Activated naive CD8-positive, alpha-beta T cell treated with anti-CD3 and anti-CD28 coated beads, Interleukin-2, amount 50 U/mL, for 24 hours (primary cell): ENCODE measurements around the gene STK10.
"Not testable (repeated sequence)": the region's sequence is repeated elsewhere in the genome, so short reads cannot be mapped to it uniquely, and the experiment has no call there.

ENCODE experiments used
- ATAC-seq: fragments of 150-1000 bp; cut with Tn5 transposase; one replicate; pipeline ENCODE4 v1.10.0; 2021
- DNase-seq: peaks from one replicate; pipeline ENCODE4 v3.0.0; 2021
- H3K27ac Mint-ChIP-seq: one replicate; pipeline ENCODE4 v1.8.0; 2021; ENCODE audit warnings: mild to moderate bottlenecking, mixed read lengths
- H3K27me3 Mint-ChIP-seq: one replicate; pipeline ENCODE4 v1.8.0; 2021; ENCODE audit warnings: mixed read lengths
- H3K36me3 Mint-ChIP-seq: one replicate; pipeline ENCODE4 v1.8.0; 2021; ENCODE audit warnings: low read depth, mixed read lengths
- H3K4me1 Mint-ChIP-seq: one replicate; pipeline ENCODE4 v1.8.0; 2021; ENCODE audit warnings: mixed read lengths
- H3K4me3 Mint-ChIP-seq: one replicate; pipeline ENCODE4 v1.8.0; 2021; ENCODE audit warnings: mild to moderate bottlenecking, moderate library complexity, mixed read lengths
- H3K9me3 Mint-ChIP-seq: one replicate; pipeline ENCODE4 v1.8.0; 2021; ENCODE audit warnings: mixed read lengths

Gene STK10

GRCh38 chr5:172205984-172206383, 18.0 kb upstream of the STK10 start:
- H3K9me3 Mint-ChIP-seq, H3K36me3 Mint-ChIP-seq, H3K27me3 Mint-ChIP-seq, H3K27ac Mint-ChIP-seq, H3K4me3 Mint-ChIP-seq, DNase-seq, ATAC-seq: not testable (repeated sequence)
- peaks cover 13% of the 10 kb centered on the region for H3K4me1 Mint-ChIP-seq

DNA sequence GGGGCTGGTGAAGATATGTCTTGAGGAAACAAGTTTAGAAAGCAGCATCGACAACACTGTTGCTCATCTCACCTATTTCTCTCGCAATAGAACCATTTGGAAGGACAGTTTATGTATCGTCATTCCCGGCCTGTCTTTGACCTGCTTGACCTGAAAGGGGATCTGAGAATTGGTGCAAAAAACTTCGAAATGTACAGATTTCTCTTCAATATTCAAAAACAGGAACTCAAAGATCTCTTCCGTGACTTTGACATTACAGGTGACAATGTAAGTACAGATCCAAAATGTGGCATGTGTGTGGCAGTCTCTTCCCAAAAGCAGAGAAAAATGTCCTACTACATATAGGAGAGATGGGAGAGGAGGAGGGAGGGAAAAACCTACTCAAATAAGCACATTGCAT, 12.5 kb upstream of the STK10 start:
- H3K27me3 Mint-ChIP-seq, result no peaks in the 10 kb centered on the region

DNA sequence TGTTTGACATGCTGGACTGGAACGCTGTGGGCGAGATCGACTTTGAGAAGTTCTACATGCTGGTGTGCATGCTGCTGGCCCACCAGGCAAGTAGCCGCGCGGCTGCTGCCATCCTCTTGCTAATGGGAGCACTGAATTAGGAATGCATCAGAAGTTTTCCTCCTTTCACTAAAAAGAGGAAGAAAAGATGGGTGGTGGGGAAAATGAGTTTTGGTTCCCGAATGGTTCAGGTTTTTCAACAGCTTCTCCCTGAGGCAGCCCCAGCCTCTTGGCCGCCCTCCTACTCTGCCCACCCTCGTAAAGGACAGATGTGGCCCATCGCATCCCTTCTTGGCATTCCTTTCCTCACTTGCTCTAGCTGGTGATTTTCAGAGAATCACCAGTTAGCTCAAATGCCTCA, 11.4 kb upstream of the STK10 start:
- Mint-ChIP-seq H3K36me3 (no peaks in the 10 kb centered on the region), H3K4me1 (no peaks in the 10 kb centered on the region), H3K4me3 (no peak overlapping the region), H3K9me3 (no peaks in the 10 kb centered on the region), H3K27ac (no peak overlapping the region), H3K27me3 (no peaks in the 10 kb centered on the region)
- ATAC-seq (no peak), DNase-seq (no peak)

More for the DNA sequence above, 12.5 kb upstream of the STK10 start:
- Mint-ChIP-seq H3K4me1 (no peaks in the 10 kb centered on the region), H3K36me3 (no peaks in the 10 kb centered on the region), H3K27ac (no peak overlapping the region), H3K9me3 (no peaks in the 10 kb centered on the region), H3K4me3 (no peak overlapping the region)
- no peak for DNase-seq
- ATAC-seq, result no peak

DNA sequence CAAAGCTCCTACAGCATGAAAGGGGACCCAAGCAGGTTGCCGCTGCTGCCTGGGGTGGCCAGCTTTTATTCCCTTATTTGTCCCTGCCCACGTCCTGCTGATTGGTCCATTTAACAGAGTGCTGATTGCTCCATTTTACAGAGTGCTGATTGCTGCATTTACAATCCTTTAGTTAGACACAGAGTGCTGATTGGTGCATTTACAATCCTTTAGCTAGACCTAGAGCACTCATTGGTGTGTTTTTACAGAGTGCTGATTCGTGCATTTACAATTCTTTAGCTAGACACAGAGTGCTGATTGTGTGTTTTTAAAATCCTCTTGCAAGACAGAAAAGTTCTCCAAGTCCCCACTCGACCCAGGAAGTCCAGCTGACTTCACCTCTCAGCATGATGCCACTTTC, 9.8 kb upstream of the STK10 start:
- not testable (repeated sequence) for H3K36me3 Mint-ChIP-seq, H3K27me3 Mint-ChIP-seq, H3K9me3 Mint-ChIP-seq, DNase-seq, H3K27ac Mint-ChIP-seq, H3K4me1 Mint-ChIP-seq, H3K4me3 Mint-ChIP-seq, ATAC-seq

GRCh38 chr5:172194985-172195774, 7.2 kb upstream of the STK10 start:
- H3K9me3 Mint-ChIP-seq, result no peaks in the 10 kb centered on the region
- no peaks in the 10 kb centered on the region for H3K4me1 Mint-ChIP-seq
- H3K27ac Mint-ChIP-seq, result no peak overlapping the region
- H3K27me3 Mint-ChIP-seq, result no peaks in the 10 kb centered on the region
- ATAC-seq, result no peak
- DNase-seq, result no peak
- no peak overlapping the region for H3K4me3 Mint-ChIP-seq
- no peaks in the 10 kb centered on the region for H3K36me3 Mint-ChIP-seq

DNA sequence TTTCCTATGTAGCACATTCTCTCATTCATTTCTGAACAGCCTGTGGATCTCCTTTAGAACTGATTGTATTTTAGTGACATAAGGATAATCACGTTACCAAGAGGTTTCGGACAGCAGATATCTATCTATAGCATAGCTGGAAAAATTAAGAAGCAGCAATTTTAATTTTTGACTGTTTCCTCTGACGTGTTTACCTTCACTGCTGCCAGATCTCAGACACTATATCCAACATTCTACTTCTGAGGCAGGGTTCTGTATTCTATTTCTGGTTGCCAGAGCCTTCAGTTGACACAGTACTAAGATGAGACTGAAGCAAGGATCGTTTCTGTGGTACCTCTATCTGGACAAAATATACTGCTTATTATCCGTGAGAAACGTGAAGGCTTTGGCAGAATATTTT, 5.8 kb upstream of the STK10 start, which contains the start of gene EFCAB9:
TSS of gene EFCAB9 (plus strand) at position 301 of the 400 bp plus-strand sequence. CDS start at position 302, 1 bp downstream.
- no peak for DNase-seq
- H3K27ac Mint-ChIP-seq, result no peak within 1 kb of the TSS
- ATAC-seq, result no peak
- no peaks in the 10 kb centered on the region for H3K27me3 Mint-ChIP-seq
- H3K4me3 Mint-ChIP-seq, result no peak within 1 kb of the TSS
- H3K36me3 Mint-ChIP-seq, result no peaks in the 10 kb centered on the region
- no peaks in the 10 kb centered on the region for H3K9me3 Mint-ChIP-seq
- H3K4me1 Mint-ChIP-seq, result peaks cover 7% of the 10 kb centered on the region

DNA sequence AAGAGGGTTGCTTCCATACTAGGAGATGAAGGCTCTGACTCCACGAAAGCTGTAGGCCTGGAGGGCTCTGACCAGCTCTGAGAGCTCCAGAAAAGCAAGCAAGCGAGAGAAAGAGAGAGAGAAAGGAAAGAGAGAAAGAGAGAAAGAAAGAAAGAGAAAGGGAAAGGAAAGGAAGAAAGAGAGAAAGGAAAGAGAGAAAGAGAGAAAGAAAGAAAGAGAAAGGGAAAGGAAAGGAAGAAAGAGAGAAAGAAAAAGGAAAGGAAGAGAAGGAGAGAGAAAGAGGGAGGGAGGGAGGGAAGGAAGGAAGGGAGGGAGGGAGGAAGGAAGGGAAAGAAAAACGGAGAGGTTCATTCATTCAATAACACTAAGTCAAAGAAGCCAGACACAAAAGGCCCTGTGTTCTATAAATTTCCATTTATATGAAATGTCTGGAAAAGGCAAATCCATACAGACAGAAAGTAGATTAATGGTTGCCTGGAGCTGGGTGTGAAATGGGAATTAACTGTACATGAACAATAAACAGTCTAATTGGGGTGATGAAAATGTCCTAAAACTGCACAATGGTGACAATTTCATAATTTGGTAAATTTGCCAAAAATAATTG, 1.8 kb upstream of the STK10 start:
- Mint-ChIP-seq H3K4me3 (no peak overlapping the region), H3K4me1 (peaks cover 21% of the 10 kb centered on the region), H3K27me3 (no peaks in the 10 kb centered on the region), H3K36me3 (peaks cover 5% of the 10 kb centered on the region), H3K27ac (no peak overlapping the region), H3K9me3 (no peaks in the 10 kb centered on the region)
- ATAC-seq (no peak), DNase-seq (no peak)

GRCh38 chr5:172188893-172189692, 1.1 kb upstream of the STK10 start:
- Mint-ChIP-seq H3K27me3 (no peaks in the 10 kb centered on the region), H3K4me1 (peaks cover 28% of the 10 kb centered on the region)
- no peak for ATAC-seq

DNA sequence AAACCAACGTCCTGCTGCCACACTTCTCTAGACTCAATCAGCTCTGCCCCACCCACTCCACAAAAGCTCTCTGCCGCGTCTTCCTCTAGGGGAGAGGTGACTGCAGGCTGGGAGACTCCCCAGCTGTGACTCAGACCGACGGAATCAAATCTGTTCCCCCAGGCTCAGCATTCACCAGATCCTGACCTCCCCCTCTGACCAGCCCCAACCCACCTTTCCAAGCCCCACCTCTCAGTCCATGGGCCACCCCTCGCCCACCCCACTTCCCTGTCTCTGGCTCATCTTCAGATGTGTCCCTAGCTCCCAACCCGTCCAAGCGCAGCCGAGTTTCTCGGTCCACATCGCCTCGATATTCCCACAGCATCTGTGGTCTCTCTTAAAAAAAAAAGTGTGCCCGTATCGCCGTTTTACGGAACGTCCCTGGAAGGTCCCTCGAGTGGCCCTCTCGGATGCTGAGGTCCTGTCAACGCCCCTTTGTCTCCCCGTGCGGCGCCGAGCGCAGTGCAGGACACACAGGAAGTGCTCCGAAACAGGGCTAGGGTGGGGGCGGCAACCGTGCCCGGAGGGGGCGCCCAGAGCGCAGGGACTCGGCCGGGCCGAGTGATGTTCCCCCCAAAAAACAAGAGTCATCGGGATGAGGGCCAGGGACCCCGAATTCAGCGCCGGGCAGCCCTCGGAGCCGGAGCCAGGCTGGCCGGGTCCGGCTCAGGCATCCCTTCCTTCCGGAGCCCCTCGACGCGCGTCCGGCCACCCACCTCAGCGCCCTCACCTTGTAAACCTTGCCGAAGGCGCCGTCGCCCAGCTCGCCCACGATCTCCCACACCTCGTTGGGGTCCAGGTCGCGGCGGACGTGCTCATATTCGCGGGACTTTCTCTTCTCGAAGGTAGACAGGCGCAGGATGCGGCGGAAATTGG, 649 bp downstream of the STK10 start:
- Mint-ChIP-seq H3K27me3 (no peaks in the 10 kb centered on the region), H3K36me3 (peaks cover 20% of the 10 kb centered on the region), H3K4me3 (peak overlapping the region; percentile 95), H3K4me1 (peaks cover 45% of the 10 kb centered on the region), H3K27ac (peak overlapping the region; percentile 96), H3K9me3 (no peaks in the 10 kb centered on the region)
- DNase-seq (peak; percentile 73), ATAC-seq (peak; percentile 55)

More at GRCh38 chr5:172188893-172189692, 1.1 kb upstream of the STK10 start:
- H3K36me3 Mint-ChIP-seq, result peaks cover 11% of the 10 kb centered on the region
- no peak overlapping the region for H3K27ac Mint-ChIP-seq
- H3K9me3 Mint-ChIP-seq, result no peaks in the 10 kb centered on the region
- H3K4me3 Mint-ChIP-seq, result peak overlapping the region; percentile 80
- no peak for DNase-seq

- Mint-ChIP-seq H3K36me3 (peaks cover 20% of the 10 kb centered on the region), H3K4me3 (peak overlapping the region; percentile 95), H3K4me1 (peaks cover 56% of the 10 kb centered on the region)
These were observed 1.8 kb downstream of the STK10 start for GRCh38 chr5:172186114-172186695.

GRCh38 chr5:172185096-172185461, 2.9 kb downstream of the STK10 start:
- no peak for DNase-seq
- H3K36me3 Mint-ChIP-seq, result peaks cover 25% of the 10 kb centered on the region

More at GRCh38 chr5:172186114-172186695, 1.8 kb downstream of the STK10 start:
- H3K27me3 Mint-ChIP-seq, result no peaks in the 10 kb centered on the region
- DNase-seq (no peak), ATAC-seq (no peak)
- H3K27ac Mint-ChIP-seq, result peak overlapping the region; percentile 96
- no peaks in the 10 kb centered on the region for H3K9me3 Mint-ChIP-seq

DNA sequence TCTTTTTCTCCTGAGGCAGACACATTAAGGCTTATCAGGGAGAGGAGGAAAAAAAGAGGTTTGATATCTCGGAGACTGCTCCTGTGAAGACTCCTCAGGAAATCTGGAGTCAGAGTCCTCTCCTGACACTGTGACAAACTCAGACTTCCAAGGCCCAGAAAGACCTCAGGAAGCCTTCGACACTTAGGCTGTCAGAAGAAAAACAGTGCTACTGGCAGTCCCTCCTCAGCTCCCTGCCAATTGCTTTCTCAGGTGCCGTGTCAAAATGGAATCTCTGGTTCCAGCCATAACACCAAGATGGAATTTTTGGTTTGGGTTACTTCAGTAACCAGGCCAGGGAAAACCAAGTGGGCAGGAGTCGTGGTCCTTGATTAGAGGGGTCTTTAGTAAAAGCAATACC, 4.1 kb downstream of the STK10 start:
- Mint-ChIP-seq H3K4me1 (peaks cover 73% of the 10 kb centered on the region), H3K9me3 (no peaks in the 10 kb centered on the region), H3K36me3 (peaks cover 25% of the 10 kb centered on the region), H3K27ac (peak overlapping the region; percentile 96), H3K4me3 (peak overlapping the region; percentile 95), H3K27me3 (no peaks in the 10 kb centered on the region)
- no peak for ATAC-seq
- DNase-seq, result no peak

More at GRCh38 chr5:172185096-172185461, 2.9 kb downstream of the STK10 start:
- Mint-ChIP-seq H3K4me3 (peak overlapping the region; percentile 95), H3K9me3 (no peaks in the 10 kb centered on the region), H3K4me1 (peaks cover 68% of the 10 kb centered on the region), H3K27me3 (no peaks in the 10 kb centered on the region), H3K27ac (peak overlapping the region; percentile 96)
- ATAC-seq, result no peak

GRCh38 chr5:172182291-172182690, 5.7 kb downstream of the STK10 start:
- Mint-ChIP-seq H3K9me3 (no peaks in the 10 kb centered on the region), H3K27me3 (no peaks in the 10 kb centered on the region), H3K4me1 (peaks cover 88% of the 10 kb centered on the region), H3K4me3 (peak overlapping the region; percentile 21), H3K27ac (peak overlapping the region; percentile 96), H3K36me3 (peaks cover 29% of the 10 kb centered on the region)
- ATAC-seq (no peak), DNase-seq (no peak)
